GM19043 (cell line): ENCODE measurements around the gene AGPS.

Source experiments
- ATAC-seq: cut with Tn5 transposase; IDR thresholded peaks from one replicate; pipeline ENCODE4 v1.9.1; 2021; ENCODE audit warnings: low read depth; ENCODE audit not compliant: unreplicated experiment

Gene AGPS

GRCh38 chr2:177582000-177582399 lies 189.4 kb downstream of the AGPS start:
- no peak for ATAC-seq

- ATAC-seq: no peak
These were observed 191.6 kb downstream of the AGPS start for GRCh38 chr2:177584030-177584692.

- no peak for ATAC-seq
These were observed 192.8 kb downstream of the AGPS start for GRCh38 chr2:177585234-177585863.

GRCh38 chr2:177586154-177586553 lies 193.6 kb downstream of the AGPS start:
- no peak for ATAC-seq

GRCh38 chr2:177587371-177587770 lies 194.8 kb downstream of the AGPS start:
- ATAC-seq: no peak

GRCh38 chr2:177588671-177589070 lies 196.1 kb downstream of the AGPS start:
- no peak for ATAC-seq

GRCh38 chr2:177589186-177589585 lies 196.6 kb downstream of the AGPS start:
- no peak for ATAC-seq

GRCh38 chr2:177592397-177592796 lies 199.8 kb downstream of the AGPS start:
- no peak for ATAC-seq

GRCh38 chr2:177592945-177593344 lies 200.4 kb downstream of the AGPS start:
- ATAC-seq: no peak

GRCh38 chr2:177593402-177593801 lies 200.8 kb downstream of the AGPS start:
- no peak for ATAC-seq
